KG1 (cell line): Measurements from ENCODE around the gene PPIL3.
A peak's percentile ranks its signal among the peaks of the same experiment; 100 is the strongest.
"Not testable (repeated sequence)": the region's sequence is repeated elsewhere in the genome, so short reads cannot be mapped to it uniquely, and the experiment has no call there.

ENCODE experiments used
- DNase-seq: peaks from one replicate; lab custom pipeline; 2025; lab: John Stamatoyannopoulos, UW

The PPIL3 gene

GRCh38 chr2:200888704-200889625 lies at the start of gene PPIL3, which contains the start of gene NIF3L1:
Gene PPIL3, minus strand, starts transcription at chr2:200889077. Its CDS starts 1,462 bp downstream, at chr2:200887615.
Gene NIF3L1, plus strand, starts transcription at chr2:200889371. Its CDS starts 2,573 bp downstream, at chr2:200891944.
- peak; percentile 98 for DNase-seq

GRCh38 chr2:200930947-200931626 lies 42.2 kb upstream of the PPIL3 start:
- DNase-seq: no peak

GRCh38 chr2:200929334-200930249 lies 40.7 kb upstream of the PPIL3 start:
- DNase-seq: no peak

- no peak for DNase-seq
These were observed 33.6 kb upstream of the PPIL3 start for GRCh38 chr2:200922439-200922838.

- DNase-seq: no peak
These were observed 24.8 kb upstream of the PPIL3 start for GRCh38 chr2:200913654-200914053.

- DNase-seq: no peak
These were observed 21.1 kb upstream of the PPIL3 start for GRCh38 chr2:200909958-200910357.

GRCh38 chr2:200905618-200906296 lies 16.9 kb upstream of the PPIL3 start:
- peak; percentile 33 for DNase-seq

- peak; percentile 81 for DNase-seq
These were observed 12.7 kb upstream of the PPIL3 start for GRCh38 chr2:200901459-200902072.

- DNase-seq: no peak
These were observed 10.6 kb upstream of the PPIL3 start for GRCh38 chr2:200899482-200899881.

- not testable (repeated sequence) for DNase-seq
These were observed 7.1 kb downstream of the PPIL3 start for GRCh38 chr2:200881715-200882249.

GRCh38 chr2:200878289-200878880 lies 10.5 kb downstream of the PPIL3 start:
- DNase-seq: no peak

GRCh38 chr2:200877443-200877842 lies 11.4 kb downstream of the PPIL3 start:
- DNase-seq: no peak

- no peak for DNase-seq
These were observed 15.3 kb downstream of the PPIL3 start for GRCh38 chr2:200873560-200873959.

GRCh38 chr2:200871151-200871550 lies 17.7 kb downstream of the PPIL3 start:
- DNase-seq: no peak

- DNase-seq: no peak
These were observed 19.9 kb downstream of the PPIL3 start for GRCh38 chr2:200869014-200869413.

GRCh38 chr2:200864176-200865034 lies 24.5 kb downstream of the PPIL3 start, which contains the start of gene CLK1:
Gene CLK1, minus strand, starts transcription at chr2:200864658. Its CDS starts 2,796 bp downstream, at chr2:200861862.
- DNase-seq: peak; percentile 88

- no peak for DNase-seq
These were observed 25.1 kb downstream of the PPIL3 start for GRCh38 chr2:200863782-200864175.

GRCh38 chr2:200862532-200863000 lies 26.3 kb downstream of the PPIL3 start:
- no peak for DNase-seq

GRCh38 chr2:200861617-200862155 lies 27.2 kb downstream of the PPIL3 start:
- no peak for DNase-seq
